HepG2 (cell line): ENCODE results near the gene NUCB1. TPM values are rescaled to one million over a fixed set of nuclear protein-coding genes. Genes with fewer than 3 reads are reported as not detected.
A peak's percentile ranks its signal among the peaks of the same experiment; 100 is the strongest.

Source experiments
- ETV6 ChIP-seq: sonication (generic); formaldehyde crosslinking; conservative IDR thresholded peaks from 2 replicates; pipeline ENCODE4 v1.4.0; 2020; ENCODE audit warnings: missing genetic modification reagents
- EZH2 ChIP-seq: conservative IDR thresholded peaks from 2 replicates; pipeline ENCODE4 v1.6.1; 2012; ENCODE audit warnings: mild to moderate bottlenecking, low read depth, low read length, moderate library complexity
- HMGXB3 ChIP-seq: sonication (generic); formaldehyde crosslinking; IDR thresholded peaks from 2 replicates; pipeline ENCODE4 v1.4.0; 2020; ENCODE audit warnings: missing genetic modification reagents, borderline replicate concordance
- NR2F2 ChIP-seq: IDR thresholded peaks from 2 replicates; pipeline ENCODE4 v1.6.1; 2012; ENCODE audit warnings: low read depth, inconsistent platforms, borderline replicate concordance
- SUZ12 ChIP-seq: fragments of 150-350 bp; IDR thresholded peaks from 2 replicates; pipeline ENCODE4 v1.6.1; 2014; ENCODE audit warnings: low read depth, low read length
- TBX2 ChIP-seq: sonication (generic); formaldehyde crosslinking; IDR thresholded peaks from 2 replicates; pipeline ENCODE4 v1.5.0; 2020; ENCODE audit warnings: missing genetic modification reagents, mild to moderate bottlenecking, borderline replicate concordance
- ZBTB37 ChIP-seq: sonication (generic); formaldehyde crosslinking; IDR thresholded peaks from 2 replicates; pipeline ENCODE4 v1.4.0; 2020; ENCODE audit warnings: mild to moderate bottlenecking, missing genetic modification reagents
- ZKSCAN8 ChIP-seq: IDR thresholded peaks from 2 replicates; pipeline ENCODE4 v1.6.1; 2016; ENCODE audit warnings: borderline replicate concordance, missing genetic modification reagents, missing compliant biosample characterization
- ZNF17 ChIP-seq: sonication (generic); formaldehyde crosslinking; IDR thresholded peaks from 2 replicates; pipeline ENCODE4 v1.5.0; 2020; ENCODE audit warnings: mild to moderate bottlenecking, missing genetic modification reagents
- ZNF326 ChIP-seq: sonication (generic); formaldehyde crosslinking; IDR thresholded peaks from 2 replicates; pipeline ENCODE4 v1.4.0; 2020; ENCODE audit warnings: missing genetic modification reagents, borderline replicate concordance
- ZNF468 ChIP-seq: sonication (generic); formaldehyde crosslinking; IDR thresholded peaks from 2 replicates; pipeline ENCODE4 v1.8.0; 2022; ENCODE audit warnings: mild to moderate bottlenecking, moderate library complexity, missing genetic modification reagents
- ZNF564 ChIP-seq: sonication (generic); formaldehyde crosslinking; IDR thresholded peaks from 2 replicates; pipeline ENCODE4 v1.8.1; 2023; ENCODE audit warnings: mild to moderate bottlenecking, missing genetic modification reagents
- ZNF646 ChIP-seq: sonication (generic); formaldehyde crosslinking; IDR thresholded peaks from 2 replicates; pipeline ENCODE4 v1.9.0; 2021; ENCODE audit warnings: mild to moderate bottlenecking, missing genetic modification reagents
- polyA plus RNA-seq, 8 experiments: library from polyadenylated mRNA; depleted of rRNA in 3 of 8; stranded (reverse) in 7 of 8; unstranded in 1 of 8; fragments of >200 nt; fragmentation: Illumina TruSeq in 4 of 8; extraction: Trizol in 4 of 8; gene quantifications; 2 replicates each; pipeline versions ENCODE4 v1.2.1 to v1.2.3, GENCODE V29; 2011 to 2016; ENCODE audit warnings: low read depth in 4 of 8, missing spikeins in 1 of 8, mixed read lengths in 1 of 8; ENCODE audit not compliant: insufficient read depth in 1 of 8
- total RNA-seq, 5 experiments: library from RNA; depleted of rRNA; stranded (reverse); fragments of >200 nt; fragmentation: Illumina TruSeq; extraction: Trizol; gene quantifications; 2 replicates each; pipeline ENCODE4 v1.2.3, GENCODE V29; 2016; ENCODE audit warnings: low read depth in 1 of 5
- TF ChIP-seq, protein P1 (sequence below): sonication (generic); formaldehyde crosslinking; IDR thresholded peaks from 2 replicates; pipeline ENCODE4 v1.9.0; 2021; ENCODE audit warnings: missing genetic modification reagents, borderline replicate concordance

The NUCB1 gene
- total and polyA plus RNA-seq, 2 of the 13 experiments (the other 11 are each of a cell fraction or from before 2014, with no cell fraction given) = 82.3 to 106 TPM

DNA sequence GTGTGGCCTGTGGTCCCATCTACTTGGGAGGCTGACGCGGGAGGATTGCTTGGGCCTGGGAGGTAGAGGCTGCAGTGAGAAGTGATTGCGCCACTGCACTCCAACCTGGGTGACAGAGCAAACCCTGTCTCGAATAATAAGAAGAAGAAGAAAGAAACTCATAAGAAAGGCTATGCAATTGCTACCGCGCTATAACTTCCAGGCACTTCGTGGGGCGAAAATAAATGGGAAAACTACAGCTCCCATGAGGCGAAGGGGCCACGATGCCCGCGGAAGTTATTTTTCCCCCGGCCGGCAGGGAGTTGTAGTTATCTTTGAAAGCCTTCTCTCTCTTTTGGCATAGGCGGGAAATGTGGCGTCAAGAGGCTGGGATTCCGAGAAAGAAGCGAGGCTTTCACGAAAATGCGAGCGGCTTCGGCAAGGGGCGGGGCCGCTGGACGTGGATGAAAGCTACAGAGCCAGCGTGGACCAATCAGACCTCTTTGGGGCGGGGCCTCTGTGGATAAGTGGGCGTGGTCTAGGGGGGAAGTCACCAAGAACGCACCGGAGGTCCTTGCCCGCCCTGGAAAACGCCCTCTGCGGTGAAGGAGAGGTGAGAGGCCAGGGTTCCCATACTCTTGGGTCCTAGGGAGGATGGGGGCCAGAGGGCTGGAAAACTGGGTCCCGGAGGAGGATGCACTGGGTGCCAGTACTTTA is at the start of gene NUCB1 (continued):
- TF ChIP-seq ZNF646 (CRISPR knock-in tag) (no peak), NR2F2 (no peak), TBX2 (CRISPR knock-in tag) (peak; percentile 49; the same call in 1 of the 2 replicates), EZH2 (no peak), ZKSCAN8 (no peak), ZNF564 (no peak), ZNF17 (CRISPR knock-in tag) (no peak), ZNF468 (CRISPR knock-in tag) (no peak), HMGXB3 (CRISPR knock-in tag) (no peak), SUZ12 (peak; percentile 47), ZBTB37 (CRISPR knock-in tag) (0 out of 2 replicates have a peak, but pooled peaks have one; percentile 29), ETV6 (no peak), ZNF326 (CRISPR knock-in tag) (no peak)
- TF ChIP-seq, protein P1, sequence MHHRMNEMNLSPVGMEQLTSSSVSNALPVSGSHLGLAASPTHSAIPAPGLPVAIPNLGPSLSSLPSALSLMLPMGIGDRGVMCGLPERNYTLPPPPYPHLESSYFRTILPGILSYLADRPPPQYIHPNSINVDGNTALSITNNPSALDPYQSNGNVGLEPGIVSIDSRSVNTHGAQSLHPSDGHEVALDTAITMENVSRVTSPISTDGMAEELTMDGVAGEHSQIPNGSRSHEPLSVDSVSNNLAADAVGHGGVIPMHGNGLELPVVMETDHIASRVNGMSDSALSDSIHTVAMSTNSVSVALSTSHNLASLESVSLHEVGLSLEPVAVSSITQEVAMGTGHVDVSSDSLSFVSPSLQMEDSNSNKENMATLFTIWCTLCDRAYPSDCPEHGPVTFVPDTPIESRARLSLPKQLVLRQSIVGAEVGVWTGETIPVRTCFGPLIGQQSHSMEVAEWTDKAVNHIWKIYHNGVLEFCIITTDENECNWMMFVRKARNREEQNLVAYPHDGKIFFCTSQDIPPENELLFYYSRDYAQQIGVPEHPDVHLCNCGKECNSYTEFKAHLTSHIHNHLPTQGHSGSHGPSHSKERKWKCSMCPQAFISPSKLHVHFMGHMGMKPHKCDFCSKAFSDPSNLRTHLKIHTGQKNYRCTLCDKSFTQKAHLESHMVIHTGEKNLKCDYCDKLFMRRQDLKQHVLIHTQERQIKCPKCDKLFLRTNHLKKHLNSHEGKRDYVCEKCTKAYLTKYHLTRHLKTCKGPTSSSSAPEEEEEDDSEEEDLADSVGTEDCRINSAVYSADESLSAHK (CRISPR knock-in tag) = no peak
